ENCODE results near the gene GRHPR. TPM values are rescaled to one million over a fixed set of nuclear protein-coding genes. Genes with fewer than 3 reads are reported as not detected.

Gene GRHPR
- total and polyA plus RNA-seq, 2 of the 8 experiments (the other 6 are each of a cell fraction or from before 2014, with no cell fraction given) = 97.0 to 201 TPM

GRCh38 chr9:37455884-37456647 is 33.6 kb downstream of the GRHPR start:
- DNase-seq (ENCODE audit: low read depth in 1 of 2, low spot score in 2 of 2) (no peak), FAIRE-seq (no peak)
- TF ChIP-seq POLR2A (IDR thresholded peaks at IDR 0.05; ENCODE audit: control extremely low read depth in 1 of 2, low read depth in 2 of 2, low read length in 2 of 2) (no peak), POLR2AphosphoS5 (IDR thresholded peaks at IDR 0.05; ENCODE audit: low read depth, low read length) (0 out of 2 replicates have a peak, but pooled peaks have one; percentile 6)
- 79% methylated on average over 7 of the region's 7 CpGs; no CpG with 5 or more reads in 1 of the 2 experiments for WGBS, 2 experiments (ENCODE audit: extremely low coverage in 1 of 2, insufficient coverage in 1 of 2, insufficient read length in 1 of 2, insufficient replicate concordance in 2 of 2, low coverage in 1 of 2, low lambda C conversion rate in 2 of 2, missing lambda C conversion rate in 1 of 2)
- no peak overlapping the region for H4K8ac ChIP-seq (ENCODE audit: extremely low read depth, insufficient read depth, low read length)
- peaks cover 12% of the 10 kb centered on the region for H3K79me1 ChIP-seq (ENCODE audit: low read depth, low read length)
- H3K9me3 ChIP-seq (ENCODE audit: insufficient read depth in 2 of 2, low read depth in 1 of 2, low read length in 1 of 2) = no peaks in the 10 kb centered on the region; a peak in 1 of 4 replicates
- H2BK120ac ChIP-seq (replicated peaks; ENCODE audit: low read depth, low read length) = no peak overlapping the region
- no peak overlapping the region for H3K27ac ChIP-seq (ENCODE audit: low read depth, low read length)
- ChIA-PET CTCF (ENCODE audit: partially characterized antibody) (interaction anchor here (0.8 to 1.4 kb wide), 3 partner anchors 22 to 663 kb away, joined by 3 read pairs; no protein-coding TSS in a partner anchor), POLR2A (ENCODE audit: partially characterized antibody) (interaction anchor here (0.6 to 2.0 kb wide), 5 partner anchors 9 to 31 kb away, joined by 3 to 6 read pairs (median 3); partner anchors contain the start of gene ZBTB5)
- H3K36me3 ChIP-seq (ENCODE audit: control insufficient read depth in 2 of 4, insufficient read depth in 4 of 4, low read length in 3 of 4) = no peaks in the 10 kb centered on the region; a peak in 1 of 8 replicates
- no peak overlapping the region for H4K5ac ChIP-seq (ENCODE audit: insufficient read length, low read depth, low read length)
- no peak overlapping the region for H4K91ac ChIP-seq (replicated peaks; ENCODE audit: insufficient read length, low read length)
- H3K4ac ChIP-seq (replicated peaks; ENCODE audit: insufficient read length, low read depth, low read length) = no peak overlapping the region
- H3K23ac ChIP-seq (ENCODE audit: insufficient read length) = no peak overlapping the region
- no peak overlapping the region for H2BK20ac ChIP-seq (ENCODE audit: low read length)
- H3K27me3 ChIP-seq (replicated peaks in 1 of 4; ENCODE audit: control insufficient read depth in 3 of 4, extremely low read depth in 1 of 4, insufficient read depth in 3 of 4, low read length in 3 of 4) = no peaks in the 10 kb centered on the region
- H3K4me3 ChIP-seq (ENCODE audit: extremely low read depth in 1 of 4, insufficient read depth in 2 of 4, low read depth in 3 of 4, low read length in 4 of 4) = no peak overlapping the region
- H2BK15ac ChIP-seq (ENCODE audit: low read length) = no peak overlapping the region
- no peak overlapping the region for H2AK5ac ChIP-seq (ENCODE audit: low read depth, low read length)
- H3K56ac ChIP-seq (replicated peaks; ENCODE audit: insufficient read length, low read depth, low read length) = no peak overlapping the region
- H3K79me2 ChIP-seq (ENCODE audit: control insufficient read depth in 1 of 2, insufficient read depth in 2 of 2, low read length in 2 of 2) = peaks cover 13 to 96% of the 10 kb centered on the region in 2 experiments
- H3K18ac ChIP-seq (ENCODE audit: extremely low read depth, low read length) = no peak overlapping the region
- H3K4me2 ChIP-seq (ENCODE audit: insufficient read depth in 1 of 2, low read depth in 2 of 2, low read length in 2 of 2) = no peak overlapping the region
- H3K23me2 ChIP-seq (ENCODE audit: low read depth, low read length) = no peaks in the 10 kb centered on the region
- peaks cover 0 to 3% (median 1%) of the 10 kb centered on the region in 4 experiments; a peak in 1 of 7 replicates for H3K4me1 ChIP-seq (replicated peaks in 1 of 4; ENCODE audit: control insufficient read depth in 3 of 4, insufficient read depth in 4 of 4, low read length in 3 of 4)
- no peak overlapping the region for H2AFZ ChIP-seq (ENCODE audit: low read length)
- peaks cover 18 to 33% of the 10 kb centered on the region in 2 experiments for H4K20me1 ChIP-seq (replicated peaks in 1 of 2; ENCODE audit: control insufficient read depth in 1 of 2, insufficient read depth in 2 of 2, low read length in 2 of 2)
- H3K9ac ChIP-seq (replicated peaks in 1 of 4; ENCODE audit: extremely low read depth in 1 of 4, low read depth in 3 of 4, low read length in 3 of 4) = no peak overlapping the region
- no peak overlapping the region for H3K14ac ChIP-seq (ENCODE audit: insufficient read length)
- no peak overlapping the region for H2BK12ac ChIP-seq (ENCODE audit: low read depth, low read length)
- H2BK5ac ChIP-seq (ENCODE audit: low read depth, low read length) = no peak overlapping the region

Measured in H1 (cell line).